Measurements from ENCODE around the gene HELZ. TPM values are rescaled to one million over a fixed set of nuclear protein-coding genes. Genes with fewer than 3 reads are reported as not detected.
"Not testable (repeated sequence)": the region's sequence is repeated elsewhere in the genome, so short reads cannot be mapped to it uniquely, and the experiment has no call there.

Gene HELZ
- total and polyA plus RNA-seq, 4 donors: 2.8 to 75.7 (median 25.5) TPM

DNA sequence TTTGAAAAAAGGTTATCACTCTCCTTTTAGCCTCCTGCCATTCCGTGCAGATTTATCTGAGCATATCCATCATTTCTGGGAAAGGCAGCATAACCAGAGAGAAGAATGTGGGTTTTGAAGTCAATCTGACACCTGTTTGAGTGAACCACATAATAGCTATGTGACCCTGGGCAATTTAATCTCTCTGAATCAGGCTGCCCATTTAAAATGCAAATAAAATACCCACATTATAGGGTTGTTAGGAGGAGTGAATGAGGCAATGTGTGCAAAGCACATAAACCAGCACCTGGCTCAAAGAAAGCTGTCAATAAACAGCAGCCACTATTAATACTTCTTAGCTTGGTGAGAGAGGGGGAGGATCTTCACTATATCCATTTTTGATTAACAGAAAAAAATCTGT is 112.6 kb downstream of the HELZ start:
- DNase-seq (no peak), ATAC-seq (ENCODE audit: low FRiP score) (no peak)
- intact Hi-C loops (cut with DNase I): no loop called here
- Histone ChIP-seq H3K36me3 (ENCODE audit: control insufficient read depth in 1 of 2, insufficient read depth in 2 of 2, low read length in 1 of 2) (peaks cover 2 to 4% of the 10 kb centered on the region in 2 donors), H3K4me1 (ENCODE audit: control insufficient read depth in 1 of 2, insufficient read depth in 2 of 2, low read length in 2 of 2) (no peaks in the 10 kb centered on the region), H3K4me3 (ENCODE audit: low read length in 2 of 2) (no peak overlapping the region), H3K27ac (ENCODE audit: low read depth in 1 of 2, low read length in 2 of 2) (no peak overlapping the region), H3K27me3 (ENCODE audit: control insufficient read depth in 1 of 2, insufficient read depth in 2 of 2, low read length in 1 of 2) (no peaks in the 10 kb centered on the region), H3K9me3 (ENCODE audit: control insufficient read depth, low read length) (no peaks in the 10 kb centered on the region)
- 35 to 86% methylated on average over 1 of the region's 1 CpG for WGBS, 2 donors

DNA sequence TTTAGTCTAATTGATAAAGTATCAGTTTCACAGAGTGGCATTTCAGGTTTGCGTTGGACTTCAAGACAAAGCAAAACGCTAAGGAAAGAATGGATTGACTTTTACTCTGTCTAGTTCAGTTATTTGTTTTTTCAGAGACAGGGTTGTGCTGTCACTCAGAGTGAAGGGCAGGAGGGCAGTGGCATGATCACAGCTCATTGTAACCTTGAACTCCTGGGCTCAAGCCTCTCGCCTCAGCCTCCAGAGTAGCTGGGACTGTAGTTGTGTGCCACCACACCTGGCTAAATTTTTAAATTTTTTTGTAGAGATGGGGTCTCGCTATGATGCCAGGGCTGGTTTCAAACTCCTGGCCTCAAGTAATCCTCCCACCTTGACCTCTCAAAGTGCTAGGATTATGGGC is 114.2 kb downstream of the HELZ start:
- no peak for DNase-seq
- H3K27me3 ChIP-seq (ENCODE audit: control insufficient read depth in 1 of 2, insufficient read depth in 2 of 2, low read length in 1 of 2): no peaks in the 10 kb centered on the region
- H3K9me3 ChIP-seq (ENCODE audit: control insufficient read depth, low read length): no peaks in the 10 kb centered on the region
- no peak for ATAC-seq (ENCODE audit: low FRiP score)
- 93 to 94% methylated on average over 4 of the region's 4 CpGs for WGBS, 2 donors
- H3K4me1 ChIP-seq (ENCODE audit: control insufficient read depth in 1 of 2, insufficient read depth in 2 of 2, low read length in 2 of 2): no peaks in the 10 kb centered on the region
- H3K27ac ChIP-seq (ENCODE audit: low read depth in 1 of 2, low read length in 2 of 2): no peak overlapping the region
- no peak overlapping the region for H3K4me3 ChIP-seq (ENCODE audit: low read length in 2 of 2)
- intact Hi-C loops (cut with DNase I): no loop called here
- peaks cover 2 to 4% of the 10 kb centered on the region in 2 donors for H3K36me3 ChIP-seq (ENCODE audit: control insufficient read depth in 1 of 2, insufficient read depth in 2 of 2, low read length in 1 of 2)

DNA sequence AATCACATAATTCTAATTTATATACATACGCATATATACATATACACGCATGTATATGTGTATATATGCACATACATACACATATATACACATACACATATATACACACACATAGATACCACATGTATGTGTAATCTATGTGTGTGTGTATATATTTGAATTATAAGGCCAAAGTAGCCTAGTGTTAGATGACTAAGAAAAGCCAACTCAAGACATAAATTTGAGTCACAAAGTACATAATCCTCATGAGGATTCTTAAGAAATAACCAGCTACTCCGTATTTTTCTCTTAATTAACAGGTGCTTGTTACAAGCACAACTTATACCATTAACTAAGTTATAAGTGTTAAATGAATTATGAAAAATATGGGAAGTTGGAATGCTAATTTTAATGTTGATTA is 115.7 kb downstream of the HELZ start:
- H3K4me1 ChIP-seq (ENCODE audit: control insufficient read depth in 1 of 2, insufficient read depth in 2 of 2, low read length in 2 of 2): no peaks in the 10 kb centered on the region
- no peak overlapping the region for H3K27ac ChIP-seq (ENCODE audit: low read depth in 1 of 2, low read length in 2 of 2)
- 91 to 92% methylated on average over 3 of the region's 3 CpGs for WGBS, 2 donors
- H3K36me3 ChIP-seq (ENCODE audit: control insufficient read depth in 1 of 2, insufficient read depth in 2 of 2, low read length in 1 of 2): peaks cover 2 to 4% of the 10 kb centered on the region in 2 donors
- no peaks in the 10 kb centered on the region for H3K27me3 ChIP-seq (ENCODE audit: control insufficient read depth in 1 of 2, insufficient read depth in 2 of 2, low read length in 1 of 2)
- DNase-seq: no peak
- intact Hi-C loops (cut with DNase I): no loop called here
- ATAC-seq (ENCODE audit: low FRiP score): no peak
- H3K4me3 ChIP-seq (ENCODE audit: low read length in 2 of 2): no peak overlapping the region
- no peaks in the 10 kb centered on the region for H3K9me3 ChIP-seq (ENCODE audit: control insufficient read depth, low read length)

DNA sequence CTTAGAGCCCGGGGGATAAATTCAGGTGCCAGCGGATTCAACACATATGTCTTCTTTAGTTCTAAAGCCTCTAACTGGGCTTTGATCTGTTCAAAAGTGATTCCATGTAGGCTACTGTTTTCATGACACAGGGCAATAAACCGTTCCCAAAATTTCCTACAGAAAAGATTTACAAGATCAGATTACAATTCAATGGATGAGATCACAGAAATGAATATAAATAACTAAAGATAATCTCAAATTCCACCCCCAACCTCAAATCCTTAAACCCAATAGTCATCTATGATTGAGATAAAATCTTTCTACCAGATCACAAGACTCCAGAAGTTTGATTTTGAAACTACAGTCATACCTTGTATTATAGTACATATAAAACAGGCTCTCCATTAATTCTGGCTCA is 116.3 kb downstream of the HELZ start:
- no peak overlapping the region for H3K27ac ChIP-seq (ENCODE audit: low read depth in 1 of 2, low read length in 2 of 2)
- peaks cover 2 to 4% of the 10 kb centered on the region in 2 donors for H3K36me3 ChIP-seq (ENCODE audit: control insufficient read depth in 1 of 2, insufficient read depth in 2 of 2, low read length in 1 of 2)
- no peak for DNase-seq
- no peak overlapping the region for H3K4me3 ChIP-seq (ENCODE audit: low read length in 2 of 2)
- no peaks in the 10 kb centered on the region for H3K4me1 ChIP-seq (ENCODE audit: control insufficient read depth in 1 of 2, insufficient read depth in 2 of 2, low read length in 2 of 2)
- no peak for ATAC-seq (ENCODE audit: low FRiP score)
- no peaks in the 10 kb centered on the region for H3K27me3 ChIP-seq (ENCODE audit: control insufficient read depth in 1 of 2, insufficient read depth in 2 of 2, low read length in 1 of 2)
- no peaks in the 10 kb centered on the region for H3K9me3 ChIP-seq (ENCODE audit: control insufficient read depth, low read length)
- WGBS, 2 donors: 78 to 89% methylated on average over 3 of the region's 3 CpGs
- intact Hi-C loops (cut with DNase I): no loop called here

DNA sequence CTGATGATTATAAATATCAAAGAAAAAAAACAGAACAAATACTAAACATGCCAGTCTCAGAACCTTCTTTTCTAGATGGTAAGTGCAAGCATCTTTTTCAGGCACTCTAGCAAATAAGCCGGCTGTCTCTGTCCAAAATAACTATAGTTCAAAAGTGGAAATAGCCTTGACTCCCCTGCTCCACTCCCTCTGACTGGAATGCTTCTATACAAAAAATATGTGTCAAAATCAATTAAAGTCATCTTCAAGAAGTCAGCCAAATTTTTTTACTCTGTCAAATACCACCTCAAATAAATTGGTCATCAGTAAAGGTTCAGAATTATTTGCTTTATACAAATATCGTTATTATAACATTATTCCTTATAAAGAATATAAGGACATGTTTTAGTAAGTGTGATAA is 117.1 kb downstream of the HELZ start:
- intact Hi-C loops (cut with DNase I): no loop called here
- ATAC-seq (ENCODE audit: low FRiP score) (no peak), DNase-seq (no peak)
- Histone ChIP-seq H3K4me3 (ENCODE audit: low read length in 2 of 2) (no peak overlapping the region), H3K27ac (ENCODE audit: low read depth in 1 of 2, low read length in 2 of 2) (no peak overlapping the region), H3K36me3 (ENCODE audit: control insufficient read depth in 1 of 2, insufficient read depth in 2 of 2, low read length in 1 of 2) (peaks cover 2 to 4% of the 10 kb centered on the region in 2 donors), H3K4me1 (ENCODE audit: control insufficient read depth in 1 of 2, insufficient read depth in 2 of 2, low read length in 2 of 2) (no peaks in the 10 kb centered on the region), H3K27me3 (ENCODE audit: control insufficient read depth in 1 of 2, insufficient read depth in 2 of 2, low read length in 1 of 2) (no peaks in the 10 kb centered on the region), H3K9me3 (ENCODE audit: control insufficient read depth, low read length) (no peaks in the 10 kb centered on the region)
- 79 to 84% methylated on average over 2 of the region's 2 CpGs for WGBS, 2 donors

DNA sequence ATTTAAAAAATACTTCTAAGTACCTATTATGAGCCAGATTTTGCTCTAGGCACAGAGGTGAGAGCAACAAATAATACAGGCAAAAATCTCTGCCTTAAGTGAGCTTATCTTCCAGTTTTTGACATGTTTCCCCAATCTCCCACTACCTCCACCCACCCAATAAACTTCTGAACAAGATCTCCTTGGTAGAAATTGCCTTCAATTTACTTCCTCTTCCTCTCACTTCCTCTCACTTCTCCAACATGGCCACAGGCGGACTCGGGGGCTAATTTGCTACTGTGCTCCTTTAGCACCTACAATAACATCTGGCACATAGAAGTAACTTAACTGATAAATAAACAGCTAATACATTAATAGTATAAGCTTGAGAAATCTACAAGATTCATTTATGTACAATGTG is 118.0 kb downstream of the HELZ start:
- H3K4me3 ChIP-seq (ENCODE audit: low read length in 2 of 2): no peak overlapping the region
- H3K9me3 ChIP-seq (ENCODE audit: control insufficient read depth, low read length): no peaks in the 10 kb centered on the region
- intact Hi-C loops (cut with DNase I): no loop called here
- H3K27ac ChIP-seq (ENCODE audit: low read depth in 1 of 2, low read length in 2 of 2): no peak overlapping the region
- H3K27me3 ChIP-seq (ENCODE audit: control insufficient read depth in 1 of 2, insufficient read depth in 2 of 2, low read length in 1 of 2): no peaks in the 10 kb centered on the region
- no peaks in the 10 kb centered on the region for H3K4me1 ChIP-seq (ENCODE audit: control insufficient read depth in 1 of 2, insufficient read depth in 2 of 2, low read length in 2 of 2)
- ATAC-seq (ENCODE audit: low FRiP score) (no peak), DNase-seq (no peak)
- H3K36me3 ChIP-seq (ENCODE audit: control insufficient read depth in 1 of 2, insufficient read depth in 2 of 2, low read length in 1 of 2): peaks cover 2 to 4% of the 10 kb centered on the region in 2 donors
- WGBS, 2 donors: 28 to 90% methylated on average over 2 of the region's 2 CpGs

DNA sequence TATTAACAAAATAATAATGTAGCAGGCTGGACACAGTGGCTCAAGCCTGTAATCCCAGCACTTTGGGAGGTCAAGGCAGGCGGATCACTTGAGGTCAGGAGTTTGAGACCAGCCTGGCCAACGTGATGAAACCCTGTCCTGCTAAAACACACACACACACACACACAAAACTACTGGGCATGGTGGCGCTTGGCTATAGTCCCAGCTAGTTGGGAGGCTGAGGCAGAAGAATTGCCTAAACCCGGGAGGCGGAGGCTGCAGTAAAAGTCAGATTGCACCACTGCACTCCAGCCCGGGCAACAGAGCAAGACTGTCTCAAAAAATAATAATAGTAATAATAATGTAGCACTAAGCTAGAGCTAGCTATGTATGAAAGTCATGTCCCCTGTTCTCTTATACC is 118.5 kb downstream of the HELZ start:
- not testable (repeated sequence) for H3K36me3 ChIP-seq (ENCODE audit: control insufficient read depth in 1 of 2, insufficient read depth in 2 of 2, low read length in 1 of 2)

DNA sequence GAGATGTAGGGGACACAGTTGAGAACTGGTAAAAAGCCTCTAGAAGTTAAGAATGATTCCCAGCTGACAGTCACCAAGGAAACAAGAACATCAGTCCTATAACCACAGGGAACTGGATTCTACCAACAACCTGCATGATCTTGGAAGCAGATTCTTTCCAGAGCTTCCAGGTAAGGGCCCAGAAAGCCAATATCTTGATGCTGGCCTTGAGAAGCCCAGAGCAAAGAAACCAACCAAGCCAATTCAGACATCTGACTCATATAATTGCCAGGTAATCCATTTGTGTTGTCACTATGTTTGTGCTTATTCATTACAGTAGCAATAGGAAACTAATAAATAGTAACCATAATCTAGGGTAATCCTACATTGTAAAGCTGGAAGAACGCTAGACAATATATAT is 119.1 kb downstream of the HELZ start:
- DNase-seq (no peak), ATAC-seq (ENCODE audit: low FRiP score) (no peak)
- Histone ChIP-seq H3K27me3 (ENCODE audit: control insufficient read depth in 1 of 2, insufficient read depth in 2 of 2, low read length in 1 of 2) (no peaks in the 10 kb centered on the region), H3K9me3 (ENCODE audit: control insufficient read depth, low read length) (no peaks in the 10 kb centered on the region), H3K4me1 (ENCODE audit: control insufficient read depth in 1 of 2, insufficient read depth in 2 of 2, low read length in 2 of 2) (peaks cover 0 to 1% of the 10 kb centered on the region in 2 donors), H3K4me3 (ENCODE audit: low read length in 2 of 2) (no peak overlapping the region), H3K36me3 (ENCODE audit: control insufficient read depth in 1 of 2, insufficient read depth in 2 of 2, low read length in 1 of 2) (peaks cover 2 to 4% of the 10 kb centered on the region in 2 donors), H3K27ac (ENCODE audit: low read depth in 1 of 2, low read length in 2 of 2) (no peak overlapping the region)
- 96 to 100% methylated on average over 1 of the region's 1 CpG for whole genome bisulfite sequencing, 2 donors
- intact Hi-C loops (cut with DNase I): no loop called here

More for the DNA sequence above, 118.5 kb downstream of the HELZ start:
- H3K27ac ChIP-seq (ENCODE audit: low read depth in 1 of 2, low read length in 2 of 2); H3K4me3 ChIP-seq (ENCODE audit: low read length in 2 of 2); DNase-seq; intact Hi-C loops (cut with DNase I); ATAC-seq (ENCODE audit: low FRiP score); H3K9me3 ChIP-seq (ENCODE audit: control insufficient read depth, low read length); H3K27me3 ChIP-seq (ENCODE audit: control insufficient read depth in 1 of 2, insufficient read depth in 2 of 2, low read length in 1 of 2); H3K4me1 ChIP-seq (ENCODE audit: control insufficient read depth in 1 of 2, insufficient read depth in 2 of 2, low read length in 2 of 2): not testable (repeated sequence)
- 85 to 86% methylated on average over 6 of the region's 6 CpGs for WGBS, 2 donors

DNA sequence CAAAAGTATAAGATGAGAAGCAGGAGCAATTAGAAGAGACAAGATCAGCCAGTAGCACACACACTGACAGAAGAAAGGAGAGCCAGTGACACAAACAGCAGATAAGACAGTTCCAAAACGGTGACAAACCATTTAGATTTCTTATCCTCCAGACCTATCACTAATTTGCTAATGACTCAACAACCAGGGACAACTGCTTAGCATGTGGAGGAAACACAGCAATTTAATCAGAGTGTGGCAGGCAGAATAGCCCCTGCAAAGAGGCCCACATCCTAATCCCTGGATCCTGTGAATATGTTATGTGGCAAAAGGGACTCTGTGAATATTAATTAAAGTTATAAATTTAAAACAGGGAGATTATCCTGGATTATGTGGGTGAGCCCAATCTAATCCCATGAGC is 119.6 kb downstream of the HELZ start:
- no peak overlapping the region for H3K27ac ChIP-seq (ENCODE audit: low read depth in 1 of 2, low read length in 2 of 2)
- H3K4me3 ChIP-seq (ENCODE audit: low read length in 2 of 2): no peak overlapping the region
- peaks cover 0 to 1% of the 10 kb centered on the region in 2 donors for H3K4me1 ChIP-seq (ENCODE audit: control insufficient read depth in 1 of 2, insufficient read depth in 2 of 2, low read length in 2 of 2)
- intact Hi-C loops (cut with DNase I): no loop called here
- no peaks in the 10 kb centered on the region for H3K9me3 ChIP-seq (ENCODE audit: control insufficient read depth, low read length)
- DNase-seq (no peak), ATAC-seq (ENCODE audit: low FRiP score) (no peak)
- peaks cover 2 to 4% of the 10 kb centered on the region in 2 donors for H3K36me3 ChIP-seq (ENCODE audit: control insufficient read depth in 1 of 2, insufficient read depth in 2 of 2, low read length in 1 of 2)
- H3K27me3 ChIP-seq (ENCODE audit: control insufficient read depth in 1 of 2, insufficient read depth in 2 of 2, low read length in 1 of 2): no peaks in the 10 kb centered on the region
- WGBS, 2 donors: 41 to 44% methylated on average over 1 of the region's 1 CpG

Data from aorta (tissue), 5 donors.